Measurements from ENCODE around the gene FBH1. TPM values are rescaled to one million over a fixed set of nuclear protein-coding genes. Genes with fewer than 3 reads are reported as not detected.
"Not testable (repeated sequence)": the region's sequence is repeated elsewhere in the genome, so short reads cannot be mapped to it uniquely, and the experiment has no call there.

Gene FBH1
- polyA plus RNA-seq, 1 donor, result 70.5 TPM

DNA sequence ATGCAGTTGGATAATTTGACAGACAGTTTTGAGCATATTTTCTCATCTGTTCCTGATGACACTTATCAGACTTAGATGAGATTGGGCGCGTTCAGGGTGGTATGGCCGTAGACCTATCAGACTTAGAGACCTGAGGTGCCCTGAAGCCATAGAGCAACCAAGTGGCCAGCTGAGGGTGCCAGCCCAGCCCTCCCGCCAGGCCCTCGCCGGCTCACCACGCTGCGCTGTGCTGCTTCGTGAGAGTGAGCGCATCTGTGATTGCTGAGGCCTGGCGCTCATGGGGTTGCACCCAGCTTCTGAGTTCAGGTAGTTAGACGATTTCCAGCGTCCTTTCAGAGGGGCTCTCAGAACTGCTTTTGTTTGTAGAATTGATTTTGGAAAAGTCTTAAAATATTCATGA lies 10.2 kb downstream of the FBH1 start:
- no peak overlapping the region for H3K4me3 ChIP-seq (ENCODE audit: low read length)
- H3K4me1 ChIP-seq (ENCODE audit: control insufficient read depth, insufficient read depth, low read length), result no peaks in the 10 kb centered on the region
- peaks cover 14% of the 10 kb centered on the region for H3K36me3 ChIP-seq (ENCODE audit: control insufficient read depth, insufficient read depth, low read length)
- no peak for DNase-seq
- no peak overlapping the region for H3K27ac ChIP-seq (ENCODE audit: low read length)
- peaks cover 4% of the 10 kb centered on the region for H3K9me3 ChIP-seq (ENCODE audit: control insufficient read depth, low read depth, low read length)
- WGBS (ENCODE audit: insufficient coverage, low lambda C conversion rate), result 100% methylated on average over 2 of the region's 13 CpGs
- H3K27me3 ChIP-seq (ENCODE audit: control insufficient read depth, insufficient read depth, low read length), result no peaks in the 10 kb centered on the region

GRCh38 chr10:5902511-5903274 lies 12.7 kb downstream of the FBH1 start:
- no peak for DNase-seq
- no peaks in the 10 kb centered on the region for H3K4me1 ChIP-seq (ENCODE audit: control insufficient read depth, insufficient read depth, low read length)
- peaks cover 23% of the 10 kb centered on the region for H3K36me3 ChIP-seq (ENCODE audit: control insufficient read depth, insufficient read depth, low read length)
- peaks cover 4% of the 10 kb centered on the region for H3K9me3 ChIP-seq (ENCODE audit: control insufficient read depth, low read depth, low read length)
- no peaks in the 10 kb centered on the region for H3K27me3 ChIP-seq (ENCODE audit: control insufficient read depth, insufficient read depth, low read length)
- H3K4me3 ChIP-seq (ENCODE audit: low read length), result no peak overlapping the region
- H3K27ac ChIP-seq (ENCODE audit: low read length), result no peak overlapping the region
- WGBS (ENCODE audit: insufficient coverage, low lambda C conversion rate), result no CpG with 5 or more reads among the region's 18 CpGs

DNA sequence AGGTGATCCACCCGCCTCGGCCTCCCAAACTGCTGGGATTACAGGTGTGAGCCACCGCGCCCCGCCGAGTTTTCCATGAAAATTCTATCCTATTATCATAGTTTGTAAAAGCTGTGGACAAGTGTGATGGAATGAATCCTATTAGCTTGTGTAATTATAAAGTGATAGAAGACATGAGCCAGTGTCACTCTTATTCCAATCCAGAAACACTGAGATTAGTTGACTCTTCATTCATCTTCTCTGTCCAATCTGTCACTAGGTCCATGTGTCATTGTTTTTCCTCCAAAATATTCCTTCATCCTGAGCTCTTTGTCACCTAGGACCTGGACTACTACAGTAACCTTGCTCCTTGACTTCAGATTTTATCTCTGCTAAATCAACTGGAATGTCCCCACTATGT lies 13.5 kb downstream of the FBH1 start:
- no peak overlapping the region for H3K4me3 ChIP-seq (ENCODE audit: low read length)
- no peak overlapping the region for H3K27ac ChIP-seq (ENCODE audit: low read length)
- no peaks in the 10 kb centered on the region for H3K4me1 ChIP-seq (ENCODE audit: control insufficient read depth, insufficient read depth, low read length)
- no peak for DNase-seq
- no peaks in the 10 kb centered on the region for H3K27me3 ChIP-seq (ENCODE audit: control insufficient read depth, insufficient read depth, low read length)
- WGBS (ENCODE audit: insufficient coverage, low lambda C conversion rate), result no CpG with 5 or more reads among the region's 6 CpGs
- H3K9me3 ChIP-seq (ENCODE audit: control insufficient read depth, low read depth, low read length), result no peaks in the 10 kb centered on the region
- peaks cover 19% of the 10 kb centered on the region for H3K36me3 ChIP-seq (ENCODE audit: control insufficient read depth, insufficient read depth, low read length)

DNA sequence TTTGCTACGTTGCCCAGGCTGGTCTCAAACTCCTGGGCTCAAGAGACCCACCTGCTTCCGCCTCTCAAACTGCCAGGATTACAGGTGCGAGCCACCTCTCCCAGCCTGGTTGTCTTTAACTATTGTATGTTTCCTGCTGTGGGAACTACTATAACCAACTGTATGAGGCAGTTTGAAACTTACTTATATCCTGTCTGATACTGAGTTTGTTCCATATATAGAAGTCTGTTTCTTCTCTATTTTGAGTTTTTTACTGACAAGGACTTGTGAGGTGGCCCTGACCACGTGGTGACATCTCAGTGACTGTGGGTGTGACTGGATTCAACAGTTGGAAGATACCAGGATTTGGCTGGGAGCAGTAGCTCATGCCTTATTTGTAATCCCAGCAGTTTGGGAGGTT lies 14.2 kb downstream of the FBH1 start:
- Histone ChIP-seq H3K9me3 (ENCODE audit: control insufficient read depth, low read depth, low read length) (no peaks in the 10 kb centered on the region), H3K4me1 (ENCODE audit: control insufficient read depth, insufficient read depth, low read length) (no peaks in the 10 kb centered on the region), H3K36me3 (ENCODE audit: control insufficient read depth, insufficient read depth, low read length) (peaks cover 25% of the 10 kb centered on the region), H3K27ac (ENCODE audit: low read length) (no peak overlapping the region), H3K4me3 (ENCODE audit: low read length) (no peak overlapping the region), H3K27me3 (ENCODE audit: control insufficient read depth, insufficient read depth, low read length) (no peaks in the 10 kb centered on the region)
- no peak for DNase-seq
- no CpG with 5 or more reads among the region's 4 CpGs for WGBS (ENCODE audit: insufficient coverage, low lambda C conversion rate)

GRCh38 chr10:5905854-5906507 lies 15.9 kb downstream of the FBH1 start:
- no peak overlapping the region for H3K27ac ChIP-seq (ENCODE audit: low read length)
- 50% methylated on average over 1 of the region's 13 CpGs for WGBS (ENCODE audit: insufficient coverage, low lambda C conversion rate)
- DNase-seq, result no peak
- no peak overlapping the region for H3K4me3 ChIP-seq (ENCODE audit: low read length)
- no peaks in the 10 kb centered on the region for H3K27me3 ChIP-seq (ENCODE audit: control insufficient read depth, insufficient read depth, low read length)
- H3K9me3 ChIP-seq (ENCODE audit: control insufficient read depth, low read depth, low read length), result no peaks in the 10 kb centered on the region
- H3K4me1 ChIP-seq (ENCODE audit: control insufficient read depth, insufficient read depth, low read length), result no peaks in the 10 kb centered on the region
- peaks cover 41% of the 10 kb centered on the region for H3K36me3 ChIP-seq (ENCODE audit: control insufficient read depth, insufficient read depth, low read length)

GRCh38 chr10:5906651-5907050 lies 16.6 kb downstream of the FBH1 start:
- DNase-seq, result no peak
- Histone ChIP-seq H3K4me3 (ENCODE audit: low read length) (no peak overlapping the region), H3K9me3 (ENCODE audit: control insufficient read depth, low read depth, low read length) (no peaks in the 10 kb centered on the region), H3K27me3 (ENCODE audit: control insufficient read depth, insufficient read depth, low read length) (no peaks in the 10 kb centered on the region), H3K4me1 (ENCODE audit: control insufficient read depth, insufficient read depth, low read length) (no peaks in the 10 kb centered on the region), H3K27ac (ENCODE audit: low read length) (no peak overlapping the region), H3K36me3 (ENCODE audit: control insufficient read depth, insufficient read depth, low read length) (peaks cover 47% of the 10 kb centered on the region)
- WGBS (ENCODE audit: insufficient coverage, low lambda C conversion rate), result no CpG with 5 or more reads among the region's 5 CpGs

DNA sequence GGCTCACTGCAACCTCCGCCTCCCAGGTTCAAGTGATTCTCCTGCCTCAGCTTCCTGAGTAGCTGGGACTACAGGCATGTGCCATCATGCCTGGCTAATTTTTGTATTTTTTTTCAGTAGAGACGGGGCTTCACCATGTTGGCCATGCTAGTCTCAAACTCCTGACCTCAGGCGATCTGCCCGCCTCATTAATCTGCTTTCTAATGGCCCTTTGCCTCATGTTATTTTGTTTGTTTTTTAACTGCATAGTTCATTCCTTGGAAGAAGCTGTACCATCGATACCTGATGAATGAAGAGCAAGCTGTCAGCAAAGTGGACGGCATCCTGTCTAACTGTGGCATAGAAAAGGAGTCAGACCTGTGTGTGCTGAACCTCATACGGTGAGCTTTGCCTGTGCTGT lies 18.6 kb downstream of the FBH1 start:
- H3K27ac ChIP-seq (ENCODE audit: low read length); H3K4me3 ChIP-seq (ENCODE audit: low read length); H3K27me3 ChIP-seq (ENCODE audit: control insufficient read depth, insufficient read depth, low read length); H3K9me3 ChIP-seq (ENCODE audit: control insufficient read depth, low read depth, low read length); DNase-seq; H3K4me1 ChIP-seq (ENCODE audit: control insufficient read depth, insufficient read depth, low read length): not testable (repeated sequence)
- peaks cover 61% of the 10 kb centered on the region for H3K36me3 ChIP-seq (ENCODE audit: control insufficient read depth, insufficient read depth, low read length)
- 80% methylated on average over 2 of the region's 7 CpGs for WGBS (ENCODE audit: insufficient coverage, low lambda C conversion rate)

GRCh38 chr10:5910323-5911100 lies 20.5 kb downstream of the FBH1 start:
- Histone ChIP-seq H3K36me3 (ENCODE audit: control insufficient read depth, insufficient read depth, low read length) (peaks cover 76% of the 10 kb centered on the region), H3K9me3 (ENCODE audit: control insufficient read depth, low read depth, low read length) (no peaks in the 10 kb centered on the region), H3K27ac (ENCODE audit: low read length) (no peak overlapping the region), H3K27me3 (ENCODE audit: control insufficient read depth, insufficient read depth, low read length) (no peaks in the 10 kb centered on the region), H3K4me3 (ENCODE audit: low read length) (no peak overlapping the region), H3K4me1 (ENCODE audit: control insufficient read depth, insufficient read depth, low read length) (no peaks in the 10 kb centered on the region)
- 68% methylated on average over 3 of the region's 18 CpGs for WGBS (ENCODE audit: insufficient coverage, low lambda C conversion rate)
- DNase-seq, result no peak

GRCh38 chr10:5911670-5912069 lies 21.6 kb downstream of the FBH1 start:
- Histone ChIP-seq H3K27ac (ENCODE audit: low read length) (no peak overlapping the region), H3K27me3 (ENCODE audit: control insufficient read depth, insufficient read depth, low read length) (no peaks in the 10 kb centered on the region), H3K4me1 (ENCODE audit: control insufficient read depth, insufficient read depth, low read length) (no peaks in the 10 kb centered on the region), H3K36me3 (ENCODE audit: control insufficient read depth, insufficient read depth, low read length) (peaks cover 78% of the 10 kb centered on the region), H3K9me3 (ENCODE audit: control insufficient read depth, low read depth, low read length) (no peaks in the 10 kb centered on the region), H3K4me3 (ENCODE audit: low read length) (no peak overlapping the region)
- DNase-seq, result no peak
- WGBS (ENCODE audit: insufficient coverage, low lambda C conversion rate), result 100% methylated on average over 2 of the region's 4 CpGs

DNA sequence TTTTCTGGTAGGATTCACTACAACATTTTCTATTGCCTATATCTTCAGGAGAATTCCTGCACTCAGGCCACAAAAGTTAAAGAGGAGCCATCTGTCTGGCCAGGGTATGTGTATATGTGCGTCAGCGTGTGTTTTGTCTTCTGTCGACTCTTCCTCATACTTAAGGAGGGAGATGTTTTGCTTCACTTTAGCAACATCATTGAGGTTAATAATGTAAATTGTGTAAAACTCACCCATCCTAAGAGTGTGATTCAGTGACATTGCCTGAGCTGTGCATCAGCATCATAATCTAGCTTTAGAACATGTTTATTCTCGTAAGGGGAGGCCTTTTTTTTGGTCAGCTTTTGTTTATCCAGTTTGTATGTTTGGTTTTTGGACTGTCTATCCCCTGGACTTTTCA lies 23.7 kb downstream of the FBH1 start:
- no CpG with 5 or more reads among the region's 4 CpGs for WGBS (ENCODE audit: insufficient coverage, low lambda C conversion rate)
- Histone ChIP-seq H3K4me3 (ENCODE audit: low read length) (no peak overlapping the region), H3K9me3 (ENCODE audit: control insufficient read depth, low read depth, low read length) (no peaks in the 10 kb centered on the region), H3K4me1 (ENCODE audit: control insufficient read depth, insufficient read depth, low read length) (no peaks in the 10 kb centered on the region), H3K27me3 (ENCODE audit: control insufficient read depth, insufficient read depth, low read length) (no peaks in the 10 kb centered on the region), H3K36me3 (ENCODE audit: control insufficient read depth, insufficient read depth, low read length) (peaks cover 93% of the 10 kb centered on the region), H3K27ac (ENCODE audit: low read length) (no peak overlapping the region)
- DNase-seq, result peak in 1 of 2 donors; percentile 21
